ENCODE data around the gene NRM. TPM values are rescaled to one million over a fixed set of nuclear protein-coding genes. Genes with fewer than 3 reads are reported as not detected.

NRM gene
- total and polyA plus RNA-seq, 2 of the 13 experiments (the other 11 are each of a cell fraction or from before 2014, with no cell fraction given), result 12.5 to 16.0 TPM

DNA sequence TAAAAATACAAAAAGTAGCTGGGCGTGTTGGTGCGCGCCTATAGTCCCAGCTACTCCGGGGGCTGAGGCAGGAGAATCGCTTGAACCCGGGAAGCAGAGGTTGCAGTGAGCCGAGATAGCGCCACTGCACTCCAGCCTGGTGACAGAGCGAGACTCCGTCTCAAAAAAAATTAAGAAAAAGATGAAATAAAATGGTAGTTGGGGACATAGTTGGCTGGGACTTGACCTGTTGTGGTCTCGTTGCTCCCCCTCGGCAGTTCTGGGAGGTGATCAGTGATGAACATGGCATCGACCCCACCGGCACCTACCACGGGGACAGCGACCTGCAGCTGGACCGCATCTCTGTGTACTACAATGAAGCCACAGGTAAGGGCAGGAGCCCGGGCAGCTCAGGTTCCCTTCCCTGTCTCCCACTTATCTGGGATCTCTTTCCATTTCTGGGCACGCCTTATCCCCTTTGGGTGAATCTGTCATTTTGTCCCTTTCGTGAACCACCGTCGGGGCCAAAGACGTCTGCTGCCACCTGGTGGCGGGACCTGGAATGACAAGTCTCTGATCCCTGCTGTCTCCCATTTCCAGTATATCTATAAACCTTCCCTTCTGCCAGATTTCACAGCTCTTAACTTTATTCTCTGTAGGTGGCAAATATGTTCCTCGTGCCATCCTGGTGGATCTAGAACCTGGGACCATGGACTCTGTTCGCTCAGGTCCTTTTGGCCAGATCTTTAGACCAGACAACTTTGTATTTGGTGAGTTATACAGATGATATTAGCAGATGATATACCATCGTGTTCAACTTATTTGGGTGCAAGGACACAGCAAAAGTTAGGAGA lies 31.7 kb upstream of the NRM start (continued):
- TF ChIP-seq ONECUT2 (CRISPR knock-in tag; IDR thresholded peaks at IDR 0.05) (no peak), EHMT2 (IDR thresholded peaks at IDR 0.05; ENCODE audit: borderline replicate concordance, low read depth, low read length) (no peak), ZNF839 (CRISPR knock-in tag; IDR thresholded peaks at IDR 0.05; ENCODE audit: borderline replicate concordance) (no peak), NONO (IDR thresholded peaks at IDR 0.05) (no peak), NONO (CRISPR knock-in tag; conservative IDR thresholded peaks at IDR 0.05) (peak; percentile 74), SMAD3 (CRISPR knock-in tag; IDR thresholded peaks at IDR 0.05) (peak; percentile 69; the same call in 1 of the 2 replicates), SIN3B (IDR thresholded peaks at IDR 0.05; ENCODE audit: low read length) (peak; percentile 31; the same call in 1 of the 2 replicates), LCORL (IDR thresholded peaks at IDR 0.05) (no peak), LCORL (CRISPR knock-in tag; IDR thresholded peaks at IDR 0.05) (peak; percentile 16; the same call in 1 of the 2 replicates), FOXK2 (IDR thresholded peaks at IDR 0.05) (no peak), ZNF547 (CRISPR knock-in tag; IDR thresholded peaks at IDR 0.05) (no peak), ZBTB21 (CRISPR knock-in tag; IDR thresholded peaks at IDR 0.05) (no peak), ZNF354B (CRISPR knock-in tag; IDR thresholded peaks at IDR 0.05) (no peak)
- TF ChIP-seq, protein P1, sequence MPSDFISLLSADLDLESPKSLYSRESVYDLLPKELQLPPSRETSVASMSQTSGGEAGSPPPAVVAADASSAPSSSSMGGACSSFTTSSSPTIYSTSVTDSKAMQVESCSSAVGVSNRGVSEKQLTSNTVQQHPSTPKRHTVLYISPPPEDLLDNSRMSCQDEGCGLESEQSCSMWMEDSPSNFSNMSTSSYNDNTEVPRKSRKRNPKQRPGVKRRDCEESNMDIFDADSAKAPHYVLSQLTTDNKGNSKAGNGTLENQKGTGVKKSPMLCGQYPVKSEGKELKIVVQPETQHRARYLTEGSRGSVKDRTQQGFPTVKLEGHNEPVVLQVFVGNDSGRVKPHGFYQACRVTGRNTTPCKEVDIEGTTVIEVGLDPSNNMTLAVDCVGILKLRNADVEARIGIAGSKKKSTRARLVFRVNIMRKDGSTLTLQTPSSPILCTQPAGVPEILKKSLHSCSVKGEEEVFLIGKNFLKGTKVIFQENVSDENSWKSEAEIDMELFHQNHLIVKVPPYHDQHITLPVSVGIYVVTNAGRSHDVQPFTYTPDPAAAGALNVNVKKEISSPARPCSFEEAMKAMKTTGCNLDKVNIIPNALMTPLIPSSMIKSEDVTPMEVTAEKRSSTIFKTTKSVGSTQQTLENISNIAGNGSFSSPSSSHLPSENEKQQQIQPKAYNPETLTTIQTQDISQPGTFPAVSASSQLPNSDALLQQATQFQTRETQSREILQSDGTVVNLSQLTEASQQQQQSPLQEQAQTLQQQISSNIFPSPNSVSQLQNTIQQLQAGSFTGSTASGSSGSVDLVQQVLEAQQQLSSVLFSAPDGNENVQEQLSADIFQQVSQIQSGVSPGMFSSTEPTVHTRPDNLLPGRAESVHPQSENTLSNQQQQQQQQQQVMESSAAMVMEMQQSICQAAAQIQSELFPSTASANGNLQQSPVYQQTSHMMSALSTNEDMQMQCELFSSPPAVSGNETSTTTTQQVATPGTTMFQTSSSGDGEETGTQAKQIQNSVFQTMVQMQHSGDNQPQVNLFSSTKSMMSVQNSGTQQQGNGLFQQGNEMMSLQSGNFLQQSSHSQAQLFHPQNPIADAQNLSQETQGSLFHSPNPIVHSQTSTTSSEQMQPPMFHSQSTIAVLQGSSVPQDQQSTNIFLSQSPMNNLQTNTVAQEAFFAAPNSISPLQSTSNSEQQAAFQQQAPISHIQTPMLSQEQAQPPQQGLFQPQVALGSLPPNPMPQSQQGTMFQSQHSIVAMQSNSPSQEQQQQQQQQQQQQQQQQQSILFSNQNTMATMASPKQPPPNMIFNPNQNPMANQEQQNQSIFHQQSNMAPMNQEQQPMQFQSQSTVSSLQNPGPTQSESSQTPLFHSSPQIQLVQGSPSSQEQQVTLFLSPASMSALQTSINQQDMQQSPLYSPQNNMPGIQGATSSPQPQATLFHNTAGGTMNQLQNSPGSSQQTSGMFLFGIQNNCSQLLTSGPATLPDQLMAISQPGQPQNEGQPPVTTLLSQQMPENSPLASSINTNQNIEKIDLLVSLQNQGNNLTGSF (CRISPR knock-in tag; IDR thresholded peaks at IDR 0.05), result 0 out of 2 replicates have a peak, but pooled peaks have one; percentile 43
- TF ChIP-seq, protein P2, sequence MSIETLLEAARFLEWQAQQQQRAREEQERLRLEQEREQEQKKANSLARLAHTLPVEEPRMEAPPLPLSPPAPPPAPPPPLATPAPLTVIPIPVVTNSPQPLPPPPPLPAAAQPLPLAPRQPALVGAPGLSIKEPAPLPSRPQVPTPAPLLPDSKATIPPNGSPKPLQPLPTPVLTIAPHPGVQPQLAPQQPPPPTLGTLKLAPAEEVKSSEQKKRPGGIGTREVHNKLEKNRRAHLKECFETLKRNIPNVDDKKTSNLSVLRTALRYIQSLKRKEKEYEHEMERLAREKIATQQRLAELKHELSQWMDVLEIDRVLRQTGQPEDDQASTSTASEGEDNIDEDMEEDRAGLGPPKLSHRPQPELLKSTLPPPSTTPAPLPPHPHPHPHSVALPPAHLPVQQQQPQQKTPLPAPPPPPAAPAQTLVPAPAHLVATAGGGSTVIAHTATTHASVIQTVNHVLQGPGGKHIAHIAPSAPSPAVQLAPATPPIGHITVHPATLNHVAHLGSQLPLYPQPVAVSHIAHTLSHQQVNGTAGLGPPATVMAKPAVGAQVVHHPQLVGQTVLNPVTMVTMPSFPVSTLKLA (IDR thresholded peaks at IDR 0.05), result no peak
- TF ChIP-seq, protein P3, sequence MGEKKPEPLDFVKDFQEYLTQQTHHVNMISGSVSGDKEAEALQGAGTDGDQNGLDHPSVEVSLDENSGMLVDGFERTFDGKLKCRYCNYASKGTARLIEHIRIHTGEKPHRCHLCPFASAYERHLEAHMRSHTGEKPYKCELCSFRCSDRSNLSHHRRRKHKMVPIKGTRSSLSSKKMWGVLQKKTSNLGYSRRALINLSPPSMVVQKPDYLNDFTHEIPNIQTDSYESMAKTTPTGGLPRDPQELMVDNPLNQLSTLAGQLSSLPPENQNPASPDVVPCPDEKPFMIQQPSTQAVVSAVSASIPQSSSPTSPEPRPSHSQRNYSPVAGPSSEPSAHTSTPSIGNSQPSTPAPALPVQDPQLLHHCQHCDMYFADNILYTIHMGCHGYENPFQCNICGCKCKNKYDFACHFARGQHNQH (CRISPR knock-in tag; IDR thresholded peaks at IDR 0.05), result peak; percentile 66
- TF ChIP-seq, protein P4, sequence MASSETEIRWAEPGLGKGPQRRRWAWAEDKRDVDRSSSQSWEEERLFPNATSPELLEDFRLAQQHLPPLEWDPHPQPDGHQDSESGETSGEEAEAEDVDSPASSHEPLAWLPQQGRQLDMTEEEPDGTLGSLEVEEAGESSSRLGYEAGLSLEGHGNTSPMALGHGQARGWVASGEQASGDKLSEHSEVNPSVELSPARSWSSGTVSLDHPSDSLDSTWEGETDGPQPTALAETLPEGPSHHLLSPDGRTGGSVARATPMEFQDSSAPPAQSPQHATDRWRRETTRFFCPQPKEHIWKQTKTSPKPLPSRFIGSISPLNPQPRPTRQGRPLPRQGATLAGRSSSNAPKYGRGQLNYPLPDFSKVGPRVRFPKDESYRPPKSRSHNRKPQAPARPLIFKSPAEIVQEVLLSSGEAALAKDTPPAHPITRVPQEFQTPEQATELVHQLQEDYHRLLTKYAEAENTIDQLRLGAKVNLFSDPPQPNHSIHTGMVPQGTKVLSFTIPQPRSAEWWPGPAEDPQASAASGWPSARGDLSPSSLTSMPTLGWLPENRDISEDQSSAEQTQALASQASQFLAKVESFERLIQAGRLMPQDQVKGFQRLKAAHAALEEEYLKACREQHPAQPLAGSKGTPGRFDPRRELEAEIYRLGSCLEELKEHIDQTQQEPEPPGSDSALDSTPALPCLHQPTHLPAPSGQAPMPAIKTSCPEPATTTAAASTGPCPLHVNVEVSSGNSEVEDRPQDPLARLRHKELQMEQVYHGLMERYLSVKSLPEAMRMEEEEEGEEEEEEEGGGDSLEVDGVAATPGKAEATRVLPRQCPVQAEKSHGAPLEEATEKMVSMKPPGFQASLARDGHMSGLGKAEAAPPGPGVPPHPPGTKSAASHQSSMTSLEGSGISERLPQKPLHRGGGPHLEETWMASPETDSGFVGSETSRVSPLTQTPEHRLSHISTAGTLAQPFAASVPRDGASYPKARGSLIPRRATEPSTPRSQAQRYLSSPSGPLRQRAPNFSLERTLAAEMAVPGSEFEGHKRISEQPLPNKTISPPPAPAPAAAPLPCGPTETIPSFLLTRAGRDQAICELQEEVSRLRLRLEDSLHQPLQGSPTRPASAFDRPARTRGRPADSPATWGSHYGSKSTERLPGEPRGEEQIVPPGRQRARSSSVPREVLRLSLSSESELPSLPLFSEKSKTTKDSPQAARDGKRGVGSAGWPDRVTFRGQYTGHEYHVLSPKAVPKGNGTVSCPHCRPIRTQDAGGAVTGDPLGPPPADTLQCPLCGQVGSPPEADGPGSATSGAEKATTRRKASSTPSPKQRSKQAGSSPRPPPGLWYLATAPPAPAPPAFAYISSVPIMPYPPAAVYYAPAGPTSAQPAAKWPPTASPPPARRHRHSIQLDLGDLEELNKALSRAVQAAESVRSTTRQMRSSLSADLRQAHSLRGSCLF (CRISPR knock-in tag; IDR thresholded peaks at IDR 0.05; ENCODE audit: borderline replicate concordance), result no peak

Measured in HepG2 (cell line).